Measurements from ENCODE around the gene ZBTB24.

DNA sequence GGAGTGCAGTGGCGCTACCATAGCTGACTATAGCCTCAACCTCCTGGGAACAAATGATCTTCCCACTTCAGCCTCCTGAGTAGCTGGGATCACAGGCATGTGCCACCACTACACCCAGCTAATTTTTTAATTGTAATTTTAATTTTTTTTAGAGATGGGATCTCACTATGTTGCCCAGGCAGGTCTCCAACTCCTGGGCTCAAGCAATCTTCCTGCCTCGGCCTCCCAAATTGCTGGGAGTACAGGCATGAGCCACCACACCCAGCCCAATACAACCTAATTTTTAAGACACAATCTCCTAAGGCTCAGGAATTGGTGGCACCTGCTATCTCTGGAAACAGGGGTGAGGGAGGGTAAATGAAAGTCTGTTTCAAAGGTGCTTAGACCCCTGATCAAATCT is 5.8 kb downstream of the ZBTB24 start:
- TF ChIP-seq CTCF (IDR thresholded peaks at IDR 0.05) (no peak), POLR2A (IDR thresholded peaks at IDR 0.05; ENCODE audit: low read depth) (no peak), POLR2AphosphoS5 (IDR thresholded peaks at IDR 0.05) (no peak), EP300 (IDR thresholded peaks at IDR 0.05) (no peak)
